GM19468 (cell line): ENCODE data around the gene UBE2V1.
A peak's percentile ranks its signal among the peaks of the same experiment; 100 is the strongest.
"Not testable (repeated sequence)": the region's sequence is repeated elsewhere in the genome, so short reads cannot be mapped to it uniquely, and the experiment has no call there.

Experiments
- ATAC-seq: cut with Tn5 transposase; IDR thresholded peaks from one replicate; pipeline ENCODE4 v1.9.1; 2021; ENCODE audit warnings: mild to moderate bottlenecking, moderate library complexity, moderate number of reproducible peaks; ENCODE audit not compliant: unreplicated experiment; ENCODE audit errors: extremely low read depth

The UBE2V1 gene

DNA sequence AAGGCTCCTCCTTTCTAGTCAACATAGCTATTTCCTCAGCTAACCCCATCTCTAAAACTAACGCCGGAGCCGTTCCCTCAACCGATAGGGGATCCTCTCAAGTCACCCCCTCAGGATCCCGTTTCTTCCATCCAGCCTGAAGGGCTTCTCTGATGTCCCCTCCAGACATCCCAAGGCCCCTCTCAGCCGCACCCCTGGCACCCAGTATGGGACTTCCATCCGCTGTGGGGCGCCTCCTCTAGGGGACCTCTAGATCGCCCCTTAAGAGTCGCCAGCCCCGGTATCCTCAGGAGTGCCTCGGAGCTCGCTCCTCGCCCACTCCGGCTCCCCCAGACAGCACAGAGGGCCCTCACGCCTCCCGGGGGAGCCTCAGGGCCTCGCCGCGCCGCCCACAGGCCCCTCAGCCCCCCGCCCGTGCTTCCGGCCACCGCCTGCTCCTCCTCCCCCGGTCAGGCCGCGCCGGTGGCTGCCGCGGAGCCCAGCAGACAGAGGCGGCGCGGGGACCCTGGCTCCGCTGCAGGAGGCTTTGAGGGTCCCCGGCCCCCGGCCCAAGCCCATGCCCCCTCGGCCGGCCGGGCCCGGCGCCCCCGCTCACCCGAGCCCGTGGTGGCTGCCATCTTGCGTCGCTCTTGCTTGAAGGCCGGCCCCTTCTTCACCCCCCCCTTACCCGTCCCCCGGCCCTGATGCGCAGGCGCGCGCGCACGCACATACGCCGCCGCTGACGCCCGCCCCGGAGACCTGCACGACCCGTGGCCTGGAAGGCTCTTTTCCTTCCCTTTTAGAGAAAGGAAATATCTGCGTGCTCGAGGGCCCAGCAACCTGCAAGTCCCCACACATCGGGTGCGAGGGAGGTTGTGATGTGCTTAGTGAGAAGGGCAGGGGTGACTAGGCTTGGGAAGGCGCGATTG is at the start of gene UBE2V1:
TSS of gene UBE2V1 (minus strand) at position 639 of the 908 bp plus-strand sequence. CDS start at position 617, 22 bp downstream.
- no peak for ATAC-seq

DNA sequence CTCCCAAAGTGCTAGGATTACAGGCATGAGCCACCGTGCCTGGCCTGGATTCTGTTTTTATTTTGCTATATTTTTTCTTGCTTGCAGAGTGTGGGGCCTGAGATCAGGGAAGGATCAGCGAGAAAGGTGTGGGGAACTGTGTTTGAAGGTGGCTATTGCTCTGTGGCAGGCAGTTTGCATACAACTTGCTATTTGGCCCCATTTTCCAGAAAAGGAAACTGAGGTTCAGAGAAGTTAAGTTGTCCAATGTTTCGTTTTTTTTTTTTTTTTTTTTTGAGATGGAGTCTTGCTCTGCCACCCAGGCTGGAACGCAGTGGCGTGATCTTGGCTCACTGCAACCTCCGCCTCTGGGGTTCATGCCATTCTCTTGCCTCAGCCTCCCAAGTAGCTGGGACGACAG is 48.5 kb upstream of the UBE2V1 start:
- ATAC-seq: not testable (repeated sequence)

DNA sequence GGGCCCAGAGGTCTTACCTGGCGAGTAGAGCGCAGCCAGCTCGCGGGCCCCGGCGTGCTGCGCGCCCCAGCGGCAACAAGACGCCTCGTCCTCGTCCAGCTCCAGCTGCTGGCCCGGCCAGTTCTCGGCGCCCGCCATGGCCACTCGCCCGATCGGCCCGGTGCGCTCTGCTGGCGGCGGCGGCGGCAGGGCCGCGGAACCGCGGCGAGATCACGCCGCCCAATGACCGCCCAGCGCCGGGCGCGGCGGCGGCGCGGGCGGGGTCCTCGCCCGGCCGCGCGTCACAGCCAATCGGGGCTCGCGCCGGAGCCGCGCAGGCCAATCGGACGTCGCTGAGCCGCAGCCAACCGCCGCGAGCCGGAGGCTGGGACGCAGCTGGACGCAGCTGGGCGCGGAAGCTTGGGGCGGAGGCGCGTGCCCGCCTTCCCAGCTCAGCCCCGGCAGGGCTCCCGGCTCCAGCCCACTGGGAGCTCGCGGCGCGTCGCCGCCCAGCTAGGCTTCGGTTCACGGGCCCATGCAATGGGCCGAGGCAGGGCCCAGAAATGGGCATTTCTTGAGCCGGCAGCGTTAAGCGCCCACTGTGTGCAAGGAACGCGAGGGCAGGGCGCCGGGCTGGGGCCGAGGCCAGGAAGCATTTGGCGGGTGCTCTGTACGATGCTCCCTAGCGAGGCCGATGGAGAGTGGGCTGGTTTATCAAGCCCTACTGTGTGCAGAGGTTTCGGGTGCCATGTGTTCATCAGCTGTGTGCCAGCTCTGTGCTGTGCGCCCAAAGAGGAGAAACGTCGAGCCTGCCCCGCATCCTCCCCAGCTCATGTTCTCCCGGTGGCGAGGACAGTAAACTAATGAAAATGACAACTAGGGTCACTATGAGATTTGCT is 40.8 kb upstream of the UBE2V1 start, which contains the start of gene PEDS1:
TSS of gene PEDS1 (minus strand) at position 224 of the 878 bp plus-strand sequence. CDS start at position 138, 86 bp downstream.
- peak; percentile 81 for ATAC-seq

DNA sequence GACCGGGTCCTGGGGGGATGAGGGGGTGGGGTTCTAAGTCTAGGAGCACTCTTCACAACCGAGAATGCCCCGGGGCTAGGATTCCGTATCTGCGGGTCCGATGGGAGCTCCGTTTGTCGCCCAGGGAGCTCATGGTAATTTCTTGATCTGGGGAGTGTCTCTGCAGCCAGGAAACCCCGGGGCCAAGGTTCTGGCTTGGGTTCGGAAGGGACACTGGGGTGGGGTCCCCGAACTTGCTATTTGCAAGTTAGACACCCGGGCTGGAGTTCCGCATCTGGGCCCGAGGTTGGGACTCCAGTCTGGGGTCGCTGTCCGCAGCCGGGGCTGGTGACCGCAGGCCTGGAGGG is 40.2 kb upstream of the UBE2V1 start:
- ATAC-seq: no peak

DNA sequence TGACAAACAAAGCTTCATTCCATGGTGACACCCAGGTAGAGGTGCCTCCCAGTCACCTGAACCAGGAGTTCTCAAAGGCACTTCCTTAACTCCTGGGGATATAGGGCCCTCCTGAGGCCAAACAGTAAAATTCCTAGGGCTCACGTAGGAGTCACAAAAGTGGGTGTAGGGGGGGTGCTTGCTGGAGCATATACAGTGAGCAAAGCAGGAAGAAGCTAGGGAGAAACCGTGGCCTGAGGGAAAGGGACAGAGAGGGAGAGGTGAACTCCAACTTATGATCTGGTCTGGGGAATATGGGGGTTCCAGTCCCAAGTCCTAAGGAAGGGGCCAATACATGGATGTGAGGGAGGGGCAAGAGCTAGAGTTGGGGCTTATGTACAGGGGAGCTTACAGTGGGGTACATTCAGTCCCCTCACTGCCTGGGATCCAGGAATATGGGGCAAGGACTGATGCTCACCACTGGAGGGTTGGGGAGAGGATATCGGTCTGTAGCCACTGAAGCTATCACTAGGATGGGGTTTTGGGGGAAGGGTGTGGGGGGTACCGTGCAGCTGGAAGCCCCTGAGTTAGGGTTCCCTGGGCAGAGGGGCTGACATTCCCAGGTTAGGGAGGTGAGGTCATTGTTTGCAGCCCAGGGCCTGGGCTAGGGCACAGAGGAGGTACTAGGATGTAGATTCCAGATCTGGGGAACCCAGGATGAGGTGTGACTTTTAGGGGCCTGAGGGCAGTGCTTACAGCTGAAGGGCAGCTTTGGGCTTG is 39.6 kb upstream of the UBE2V1 start:
- ATAC-seq: no peak

DNA sequence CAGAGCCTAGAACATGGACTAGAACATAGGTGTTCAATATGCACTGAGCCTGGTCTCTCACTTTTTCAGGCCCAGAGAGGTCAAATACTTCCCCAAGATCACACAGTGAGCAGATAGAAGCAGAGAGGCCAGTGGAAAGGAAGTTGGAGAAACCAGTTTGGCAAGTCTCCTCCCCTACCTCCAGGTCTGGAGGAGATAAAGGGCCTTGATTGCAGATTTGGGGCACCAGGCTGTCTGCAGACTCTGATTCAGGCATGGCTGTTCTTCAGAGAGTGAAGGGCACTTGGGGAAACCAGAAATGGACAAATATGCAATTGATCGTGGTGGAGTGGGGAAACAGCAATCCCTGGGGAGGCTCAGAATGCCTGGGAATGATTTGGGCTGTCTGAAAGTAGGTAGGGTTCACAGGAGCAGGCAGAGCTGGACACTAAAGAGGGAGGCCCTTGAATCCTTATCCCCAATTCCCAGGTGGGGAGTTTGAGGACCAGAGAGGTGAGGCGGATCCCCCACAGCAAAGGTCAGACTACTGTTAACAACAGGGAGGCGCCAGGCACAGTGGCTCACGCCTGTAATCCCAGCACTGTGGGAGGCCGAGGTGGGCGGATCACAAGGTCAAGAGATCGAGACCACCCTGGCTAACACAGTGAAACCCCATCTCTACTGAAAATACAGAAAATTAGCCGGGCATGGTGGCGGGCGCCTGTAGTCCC is 38.2 kb upstream of the UBE2V1 start:
- no peak for ATAC-seq

DNA sequence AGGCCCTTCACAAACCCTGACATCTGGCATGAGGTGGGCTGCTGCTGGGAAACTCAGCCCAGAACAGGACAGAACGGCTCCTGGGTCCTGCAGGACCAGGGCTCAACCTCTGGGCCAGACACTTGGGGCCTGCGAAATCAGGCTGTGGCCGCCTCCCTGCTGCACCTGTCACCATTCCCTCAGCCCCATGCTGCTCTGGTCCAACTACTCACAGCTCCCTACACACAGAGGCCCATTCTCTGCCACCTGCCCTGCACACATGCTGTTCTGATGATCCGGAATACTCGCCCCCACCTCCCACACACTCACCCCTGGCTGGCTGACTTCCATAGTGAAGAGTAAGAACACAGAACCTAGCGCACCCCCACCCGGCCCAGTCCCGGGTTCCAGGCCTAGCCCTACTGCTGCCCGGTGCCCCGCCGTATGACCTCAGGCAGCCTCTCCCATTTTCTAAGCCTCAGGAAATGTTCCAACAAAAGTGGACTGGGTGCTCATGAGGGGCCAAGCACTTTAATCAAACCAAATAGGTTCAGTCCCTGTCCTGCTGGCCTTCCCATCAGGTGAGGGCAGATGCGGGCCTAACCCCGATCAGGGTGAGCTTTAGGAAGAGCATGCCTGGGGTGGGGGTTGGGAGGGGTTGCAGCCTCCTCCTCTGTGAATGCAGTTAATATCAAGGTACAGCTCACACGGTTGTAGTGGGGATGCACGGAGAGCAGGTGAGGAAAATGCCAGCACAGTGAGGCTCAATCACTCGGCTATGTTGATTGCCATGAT is 36.7 kb upstream of the UBE2V1 start:
- ATAC-seq: no peak

DNA sequence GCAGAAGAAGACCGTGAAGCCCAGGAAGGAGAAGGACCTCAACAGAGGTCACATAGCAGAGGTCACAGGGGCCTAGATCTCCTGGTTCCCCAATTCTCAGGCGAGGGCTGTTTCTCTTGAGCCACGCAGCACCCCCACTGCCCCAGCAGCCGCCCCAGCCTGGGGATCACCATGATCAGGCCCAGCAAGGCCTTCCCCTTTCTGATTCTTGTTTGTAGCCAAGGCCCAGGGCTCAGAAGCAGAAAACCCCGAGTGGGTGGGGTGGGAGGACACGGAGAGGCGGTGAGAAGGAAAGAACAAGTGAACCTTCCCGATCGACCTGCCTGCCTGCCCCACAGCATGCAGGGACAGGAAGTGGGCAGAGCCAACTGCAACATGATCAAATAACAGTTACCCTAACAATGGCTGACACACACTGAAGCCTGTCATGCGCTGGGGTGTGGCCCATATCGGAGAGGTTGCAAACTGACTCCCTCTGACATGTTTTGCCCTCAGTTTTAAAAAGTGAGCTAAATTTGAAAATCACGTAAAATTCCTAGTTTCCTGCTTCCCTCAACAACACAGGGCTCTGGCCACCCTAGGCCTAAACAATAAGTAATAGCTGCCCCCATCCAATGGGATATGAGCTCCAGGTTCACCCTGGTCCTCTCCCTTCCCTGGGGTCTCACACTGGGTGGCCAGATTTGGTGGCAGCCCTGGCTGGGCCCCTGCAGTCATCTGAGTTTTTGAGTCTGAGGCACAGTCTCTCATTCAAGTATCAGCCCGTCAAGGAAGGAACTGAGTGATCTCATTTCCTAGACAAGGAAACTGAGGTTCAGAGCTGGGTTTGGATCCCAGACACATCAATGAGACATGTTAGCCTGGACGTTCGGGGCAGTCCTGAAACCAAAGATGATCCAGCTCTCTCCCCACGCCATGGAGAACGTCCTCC is 34.0 kb upstream of the UBE2V1 start:
- ATAC-seq: no peak

DNA sequence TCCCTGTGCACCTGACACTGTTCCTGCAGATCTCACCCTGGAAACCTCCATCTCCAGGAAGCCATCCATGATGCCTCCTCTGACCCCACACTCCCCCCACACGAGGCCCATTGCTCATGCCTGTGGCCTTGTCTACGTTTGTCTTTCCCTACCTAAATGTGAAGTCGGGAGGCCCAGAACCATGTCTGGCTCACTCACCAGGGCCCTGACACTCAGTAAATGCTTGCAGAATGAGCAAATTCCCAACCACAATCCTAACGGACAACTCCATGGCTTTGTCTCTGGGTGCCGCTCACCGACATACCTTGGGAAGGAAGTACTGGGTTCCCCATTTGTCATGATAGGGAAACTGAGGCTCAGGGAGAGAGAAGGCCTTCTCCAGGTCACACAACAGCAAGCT is 33.3 kb upstream of the UBE2V1 start:
- ATAC-seq: no peak

DNA sequence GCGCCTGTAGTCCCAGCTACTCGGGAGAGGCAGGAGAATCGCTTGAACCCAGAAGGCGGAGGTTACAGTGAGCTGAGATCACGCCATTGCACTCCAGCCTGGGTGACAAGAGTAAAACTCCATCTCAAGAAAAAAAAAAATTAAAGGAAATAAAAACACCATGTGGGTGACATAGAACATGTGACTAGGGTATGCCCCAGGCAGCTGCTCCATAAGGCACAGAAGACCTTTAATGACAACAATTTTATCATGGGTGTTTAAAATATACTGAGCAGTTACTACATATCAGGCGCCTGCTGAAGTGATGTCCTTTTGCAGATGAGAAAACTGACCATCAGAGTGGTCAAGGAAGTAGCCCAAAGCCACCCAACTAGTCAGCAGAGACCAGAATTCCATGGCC is 32.6 kb upstream of the UBE2V1 start:
- no peak for ATAC-seq

DNA sequence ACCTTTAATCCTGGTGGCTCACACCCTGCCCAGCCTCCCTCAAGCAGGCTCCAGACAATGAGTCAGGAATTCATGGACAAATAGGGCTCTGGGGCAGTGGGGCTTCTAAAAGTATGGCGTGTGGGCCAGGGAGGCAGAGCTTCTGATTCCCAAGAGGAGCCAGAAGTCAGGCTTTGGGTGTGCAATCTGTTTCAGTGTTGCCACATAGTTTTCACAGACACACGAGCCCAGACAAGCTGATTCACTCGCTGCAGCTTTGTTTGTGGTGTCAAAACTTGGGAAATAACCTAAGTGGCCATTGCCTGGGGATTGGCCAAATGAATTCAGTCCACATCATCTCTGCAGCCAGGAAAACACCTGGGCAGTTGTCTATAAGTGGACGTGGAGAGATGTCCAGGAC is 31.4 kb upstream of the UBE2V1 start:
- ATAC-seq: no peak

DNA sequence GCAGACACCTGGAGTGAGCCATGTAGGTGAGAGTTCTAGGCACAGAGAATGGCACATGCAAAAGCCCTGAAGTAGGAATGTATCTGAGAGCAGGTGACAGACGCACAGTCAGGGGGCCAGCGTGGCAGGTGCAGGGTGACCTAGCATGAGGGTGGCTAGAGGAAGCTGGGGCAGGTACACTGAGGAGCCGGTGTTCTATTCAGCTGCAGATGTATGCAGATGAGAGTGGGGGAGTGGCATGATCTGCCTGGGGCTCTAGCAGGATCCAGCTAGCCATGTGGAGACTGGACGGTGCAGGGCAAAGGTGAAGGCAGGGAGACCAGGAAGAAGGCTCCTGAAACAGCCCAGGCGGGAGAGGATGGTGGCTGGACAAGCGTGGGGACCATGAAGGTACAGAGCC is 29.9 kb upstream of the UBE2V1 start:
- no peak for ATAC-seq

DNA sequence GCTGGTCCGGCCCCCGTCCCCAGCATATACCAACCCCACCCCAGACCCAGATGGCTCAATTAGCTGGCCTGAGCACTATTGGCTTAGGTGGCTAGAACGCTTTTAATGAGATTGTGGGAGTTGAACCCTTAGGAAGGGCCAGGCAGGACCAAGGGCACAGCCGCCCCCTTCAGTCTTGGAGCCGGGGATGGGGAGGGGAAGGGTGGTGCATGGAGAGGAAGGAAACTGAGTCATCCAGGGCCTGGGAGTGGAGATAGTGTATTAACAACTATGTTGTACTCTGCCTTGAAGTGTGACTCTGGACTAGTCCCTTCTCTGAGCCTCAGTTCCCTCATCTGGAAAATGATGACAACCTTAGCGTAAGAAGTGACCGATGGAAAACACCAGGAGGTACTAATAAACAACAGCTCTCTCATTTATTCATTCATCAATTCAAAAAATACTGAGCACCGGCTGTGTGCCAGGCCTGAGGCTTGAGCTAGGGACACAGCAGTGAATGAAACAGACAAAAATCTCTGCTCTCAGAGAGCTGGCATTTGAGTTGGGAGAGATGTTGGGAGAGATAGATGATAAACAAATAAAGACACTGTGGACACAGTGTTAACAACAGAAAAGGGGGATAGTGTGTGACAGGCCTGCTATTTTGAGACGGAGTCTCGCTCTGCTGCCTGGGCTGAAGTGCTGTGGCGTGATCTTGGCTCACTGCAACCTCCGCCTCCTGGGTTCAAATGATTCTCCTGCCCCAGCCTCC is 29.0 kb upstream of the UBE2V1 start:
- ATAC-seq: no peak

DNA sequence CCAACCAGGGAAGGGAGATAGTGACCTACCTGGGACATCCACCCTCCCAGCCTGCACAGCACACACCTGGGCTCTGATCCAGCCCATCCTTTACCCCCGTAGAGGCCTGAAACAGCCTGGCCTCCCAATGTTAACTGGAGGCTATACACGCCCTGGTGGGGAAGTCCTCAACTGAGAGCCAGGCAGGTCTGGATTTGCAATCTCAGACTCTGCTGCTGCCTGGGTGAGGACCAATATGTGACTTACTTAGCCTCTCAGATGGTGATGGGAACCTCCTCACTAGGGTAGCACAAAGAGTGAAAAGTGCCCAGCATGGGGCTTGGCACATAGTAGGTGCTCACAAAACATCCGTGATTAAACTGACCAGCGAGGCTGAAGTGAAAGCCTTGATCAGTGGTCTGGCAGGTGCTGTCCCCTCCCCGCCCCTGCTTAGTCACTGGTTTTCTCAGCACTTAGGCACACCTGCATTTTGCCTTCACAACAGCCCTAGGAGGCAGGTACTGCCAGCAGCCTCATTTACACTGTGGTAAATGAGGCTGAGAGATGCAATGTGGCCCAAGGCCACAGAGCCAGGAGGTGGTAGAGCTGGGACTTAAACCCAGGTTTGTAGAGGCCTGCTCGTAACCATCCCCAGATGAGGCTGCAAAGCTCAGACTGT is 28.2 kb upstream of the UBE2V1 start:
- no peak for ATAC-seq

DNA sequence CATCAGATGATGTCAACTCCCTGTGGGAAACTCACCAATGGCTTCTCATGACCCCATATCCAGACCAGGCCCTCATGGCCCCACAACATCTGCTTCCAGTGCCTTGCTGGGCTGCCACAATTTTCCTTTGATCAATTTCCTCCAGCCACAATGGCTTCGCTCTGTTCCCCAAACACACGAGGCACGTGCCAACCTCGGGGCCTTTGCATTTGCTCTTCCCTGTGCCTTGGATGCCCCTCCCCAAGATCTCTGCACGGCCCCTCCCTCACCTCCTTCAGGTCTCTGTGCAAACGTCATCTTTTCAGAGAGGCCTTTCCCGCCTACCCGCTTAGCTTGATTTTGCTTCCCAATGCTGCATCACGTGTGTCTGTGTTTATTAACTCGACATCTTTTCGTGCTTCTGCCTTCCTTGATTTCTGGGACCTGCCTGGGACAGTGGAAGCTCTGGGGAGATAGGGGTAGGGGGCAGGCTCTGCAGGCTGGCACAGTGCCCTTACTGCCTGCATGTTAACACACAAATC is 27.4 kb upstream of the UBE2V1 start:
- ATAC-seq: no peak
